K562 (cell line): ENCODE data around the gene CLCN5. TPM values are rescaled to one million over a fixed set of nuclear protein-coding genes. Genes with fewer than 3 reads are reported as not detected.

Source experiments
- ATAC-seq: fragments of 200-7000 bp; cut with Tn5 transposase; 3 replicates; pipeline ENCODE4 v1.9.1; 2020; ENCODE audit warnings: moderate library complexity
- BruUV-seq: library from RNA; stranded (reverse); fragments of 400-500 nt; replicated peaks from 2 replicates; lab custom pipeline; 2021; lab: Mats Ljungman, UMichigan
- CTCF ChIA-PET: fragments of 300-600 bp; formaldehyde crosslinking; extraction: SDS; loops from one replicate; lab custom pipeline; 2021; ENCODE audit warnings: low intra/inter-chr PET ratio; lab: Yijun Ruan, JAX
- POLR2A ChIA-PET: fragments of 300-600, 350-650 bp; sonication (Branson Sonifier 250); formaldehyde crosslinking; extraction: SDS; loops from one replicate; lab custom pipeline; 2021; ENCODE audit warnings: antibody characterized with exemption, inconsistent platforms; lab: Yijun Ruan, JAX
- DNase-seq, 4 experiments: peaks; one replicate each; pipeline versions ENCODE4 v3.0.0 to v3.0.0-alpha.2; 2011 to 2018; ENCODE audit warnings: low spot score in 3 of 4, mixed read lengths in 3 of 4; ENCODE audit errors: extremely low read depth in 1 of 4
- FAIRE-seq: peaks from 2 replicates; lab custom pipeline; 2011; peaks lifted over from hg19 to GRCh38; lab: Jason Lieb, UNC
- H2AFZ ChIP-seq: 2 replicates; pipeline ENCODE4 v1.6.0; 2011; ENCODE audit warnings: low read depth, low read length, control low read depth, inconsistent platforms
- H3K27ac ChIP-seq: fragments of 200-600 bp; 3 replicates; pipeline ENCODE4 v1.8.0; 2011; ENCODE audit warnings: low read depth, mild to moderate bottlenecking, control low read depth, inconsistent platforms, low read length, moderate library complexity, mixed read lengths; ENCODE audit errors: extremely low read depth
- H3K27me3 ChIP-seq, 2 experiments: fragments of 300-600 bp in 1 of 2; 2 replicates in 1 of 2; 3 replicates in 1 of 2; pipeline versions ENCODE4 v1.6.0 to v1.8.0; 2011; ENCODE audit warnings: inconsistent platforms in 2 of 2, low read length in 2 of 2, mild to moderate bottlenecking in 1 of 2, mixed read lengths in 1 of 2, moderate library complexity in 1 of 2; ENCODE audit not compliant: control insufficient read depth in 2 of 2, insufficient read depth in 2 of 2
- H3K36me3 ChIP-seq: fragments of 300-600 bp; 3 replicates; pipeline ENCODE4 v1.8.0; 2011; ENCODE audit warnings: mild to moderate bottlenecking, low read length, inconsistent platforms; ENCODE audit not compliant: control insufficient read depth, insufficient read depth
- H3K4me1 ChIP-seq, 2 experiments: fragments of 200-600 bp in 1 of 2; replicated peaks in 1 of 2; 2 replicates in 1 of 2; 3 replicates in 1 of 2; pipeline versions ENCODE4 v1.5.1 to v1.8.0; 2011; ENCODE audit warnings: inconsistent platforms in 2 of 2, low read length in 2 of 2, mild to moderate bottlenecking in 1 of 2, mixed read lengths in 1 of 2, moderate library complexity in 1 of 2; ENCODE audit not compliant: control insufficient read depth in 2 of 2, insufficient read depth in 2 of 2
- H3K4me2 ChIP-seq: 2 replicates; pipeline ENCODE4 v1.6.1; 2011; ENCODE audit warnings: low read length, control low read depth, inconsistent platforms, mixed read lengths; ENCODE audit not compliant: insufficient read depth
- H3K4me3 ChIP-seq: fragments of 200-600 bp; sonication (generic), shearing (Covaris generic); 2 replicates; pipeline ENCODE4 v1.5.1; 2016; ENCODE audit warnings: control low read depth, inconsistent platforms
- H3K79me2 ChIP-seq: fragments of 200-600 bp; 3 replicates; pipeline ENCODE4 v1.8.0; 2011; ENCODE audit warnings: low read length, inconsistent platforms; ENCODE audit not compliant: control insufficient read depth, insufficient read depth
- H3K9ac ChIP-seq, 2 experiments: 2 replicates each; pipeline versions ENCODE4 v1.6.0 to v1.6.1; 2011; ENCODE audit warnings: low read depth in 2 of 2, low read length in 2 of 2, control low read depth in 1 of 2, inconsistent platforms in 1 of 2, mild to moderate bottlenecking in 1 of 2, mixed read lengths in 1 of 2; ENCODE audit not compliant: insufficient read depth in 1 of 2
- H3K9me1 ChIP-seq: one replicate; pipeline ENCODE4 v1.6.0; 2011; ENCODE audit warnings: inconsistent platforms, mild to moderate bottlenecking, low read length, moderate library complexity; ENCODE audit not compliant: control insufficient read depth, insufficient read depth
- H3K9me3 ChIP-seq: replicated peaks from 2 replicates; pipeline ENCODE4 v1.5.1; 2011; ENCODE audit warnings: low read depth, low read length, inconsistent platforms; ENCODE audit not compliant: control insufficient read depth, insufficient read depth
- H4K20me1 ChIP-seq: replicated peaks from 2 replicates; pipeline ENCODE4 v1.6.1; 2011; ENCODE audit warnings: low read length, inconsistent platforms, mixed read lengths; ENCODE audit not compliant: control insufficient read depth, insufficient read depth
- ARID3A ChIP-seq: IDR thresholded peaks from 2 replicates; pipeline ENCODE4 v1.6.1; 2012; ENCODE audit warnings: low read depth, low read length, improper control_type of control experiment, borderline replicate concordance
- ATF3 ChIP-seq, 2 experiments: fragments of 450-650 bp in 1 of 2; sonication (generic) in 1 of 2; formaldehyde crosslinking in 1 of 2; IDR thresholded peaks in 1 of 2; conservative IDR thresholded peaks in 1 of 2; 2 replicates each; pipeline versions ENCODE4 v1.6.1 to v1.8.1; 2016 to 2023; ENCODE audit warnings: mild to moderate bottlenecking in 2 of 2, moderate library complexity in 2 of 2, inconsistent platforms in 1 of 2, missing genetic modification reagents in 1 of 2
- CBX5 ChIP-seq: IDR thresholded peaks from 2 replicates; pipeline ENCODE4 v1.6.1; 2014; ENCODE audit warnings: low read depth, borderline replicate concordance
- DLX4 ChIP-seq: fragments of 250-450 bp; sonication (Bioruptor Pico); IDR thresholded peaks from 2 replicates; pipeline ENCODE4 v1.6.1; 2021; ENCODE audit warnings: mild to moderate bottlenecking
- DMBX1 ChIP-seq: fragments of 250-450 bp; sonication (Bioruptor Pico); IDR thresholded peaks from 2 replicates; pipeline ENCODE4 v1.8.0; 2022; ENCODE audit warnings: inconsistent platforms, mild to moderate bottlenecking, moderate library complexity, borderline replicate concordance
- ELF4 ChIP-seq: fragments of 450-650 bp; formaldehyde crosslinking; IDR thresholded peaks from 2 replicates; pipeline ENCODE4 v1.4.0; 2022; ENCODE audit warnings: missing genetic modification characterization
- ESRRB ChIP-seq: fragments of 250-450 bp; sonication (Bioruptor Pico); IDR thresholded peaks from 2 replicates; pipeline ENCODE4 v1.5.0; 2020; ENCODE audit warnings: mild to moderate bottlenecking, moderate library complexity, borderline replicate concordance
- FOSL1 ChIP-seq: fragments of 200-800 bp; sonication (Bioruptor generic); conservative IDR thresholded peaks from 2 replicates; pipeline ENCODE4 v1.6.1; 2016; ENCODE audit warnings: missing genetic modification characterization, missing compliant biosample characterization
- JUND ChIP-seq, 2 experiments: IDR thresholded peaks; 2 replicates in 1 of 2; 3 replicates in 1 of 2; pipeline ENCODE4 v1.6.1; 2011; ENCODE audit warnings: borderline replicate concordance in 2 of 2, low read depth in 2 of 2, low read length in 2 of 2, improper control_type of control experiment in 1 of 2, missing biosample characterization in 1 of 2, missing genetic modification characterization in 1 of 2, missing genetic modification reagents in 1 of 2
- RBFOX2 ChIP-seq: fragments of 200-400 bp; formaldehyde crosslinking; IDR thresholded peaks from 2 replicates; pipeline ENCODE4 v1.6.1; 2017; ENCODE audit warnings: low read depth, mild to moderate bottlenecking, low read length, moderate library complexity
- SP1 ChIP-seq: sonication (generic); formaldehyde crosslinking; IDR thresholded peaks from 2 replicates; pipeline ENCODE4 v1.8.1; 2022; ENCODE audit warnings: mild to moderate bottlenecking, missing genetic modification reagents
- STAT5A ChIP-seq: IDR thresholded peaks from 2 replicates; pipeline ENCODE4 v1.6.1; 2012; ENCODE audit warnings: low read length, inconsistent platforms, borderline replicate concordance
- VEZF1 ChIP-seq: fragments of 200-800 bp; sonication (Bioruptor generic); IDR thresholded peaks from 2 replicates; pipeline ENCODE4 v1.6.1; 2017; ENCODE audit warnings: missing genetic modification characterization, missing compliant biosample characterization
- ZNF583 ChIP-seq: fragments of 250-450 bp; sonication (Bioruptor Pico); IDR thresholded peaks from 2 replicates; pipeline ENCODE4 v1.4.0; 2020
- ZZZ3 ChIP-seq: fragments of 450-650 bp; IDR thresholded peaks from 2 replicates; pipeline ENCODE4 v1.6.1; 2016; ENCODE audit warnings: antibody characterized with exemption, mild to moderate bottlenecking, moderate library complexity
- WGBS: fragments of 100-300 bp; shearing (Covaris generic); methylation state at CpG from one replicate; pipeline ENCODE4 v1.1.6; 2016; ENCODE audit warnings: low coverage, mixed read lengths; ENCODE audit not compliant: insufficient coverage; ENCODE audit errors: missing lambda C conversion rate; 5-methylcytosine and 5-hydroxymethylcytosine counted together
- in situ Hi-C: fragments of 300-500 bp; cut with MboI; formaldehyde crosslinking; loops from 4 replicates; pipeline ENCODE4 v1.15.0; 2018; ENCODE audit warnings: inconsistent platforms, mixed read lengths
- intact Hi-C: fragments of 100-400 bp; cut with micrococcal nuclease; formaldehyde crosslinking; loops from 2 replicates; pipeline ENCODE4 v1.14.2; 2022
- polyA plus RNA-seq, 8 experiments: library from polyadenylated mRNA; depleted of rRNA in 4 of 8; stranded (reverse) in 5 of 8; unstranded in 3 of 8; fragments of >200 nt; fragmentation: Nextera tagmentation in 2 of 8; fragmentation: Illumina TruSeq in 1 of 8; extraction: Ambion mirVana in 2 of 8; extraction: Trizol in 1 of 8; gene quantifications; 2 replicates each; pipeline versions ENCODE4 v1.2.1 to v1.2.3, GENCODE V29; 2011 to 2014; ENCODE audit warnings: inconsistent platforms in 1 of 8, missing spikeins in 1 of 8
- total RNA-seq, 7 experiments: library from RNA; depleted of rRNA in 6 of 7; stranded (reverse); fragments of >200 nt in 6 of 7; fragmentation: Illumina TruSeq in 2 of 7; extraction: Trizol in 2 of 7; gene quantifications; 2 replicates each; pipeline versions ENCODE4 v1.2.1 to v1.2.3, GENCODE V29; 2011 to 2021; ENCODE audit warnings: low replicate concordance in 1 of 7

Gene CLCN5
- total and polyA plus RNA-seq, 9 of the 15 experiments (the other 6 are each of a cell fraction or from before 2014, with no cell fraction given), result 0.94 to 11.8 (median 7.1) TPM

GRCh38 chrX:50103866-50104566, 181.6 kb downstream of the CLCN5 start:
- H3K4me3 ChIP-seq, result no peak overlapping the region
- in situ Hi-C loops (loop anchor here (5.0 to 10.0 kb wide), 2 partner anchors 98 to 181 kb away; partner anchors contain the start of genes AKAP4 and CCNB3), intact Hi-C loops (no loop called here)
- H3K9ac ChIP-seq, result no peak overlapping the region
- ATAC-seq (no peak), DNase-seq (peak in 1 of 4 experiments; percentile 6), FAIRE-seq (no peak)
- H3K27ac ChIP-seq, result no peak overlapping the region
- 23% methylated on average over 5 of the region's 5 CpGs for WGBS
- no peaks in the 10 kb centered on the region for H3K4me1 ChIP-seq
- no peaks in the 10 kb centered on the region for H3K36me3 ChIP-seq
- no peaks in the 10 kb centered on the region for H3K9me3 ChIP-seq
- no peaks in the 10 kb centered on the region for H4K20me1 ChIP-seq
- POLR2A ChIA-PET, result no interaction called here
- TF ChIP-seq ESRRB (CRISPR knock-in tag) (no peak), ZZZ3 (no peak), ZNF583 (CRISPR knock-in tag) (no peak), JUND (IDR thresholded peaks at IDR 0.05; ENCODE audit: borderline replicate concordance, low read depth, low read length) (peak; percentile 60; the same call in 1 of the 2 replicates), JUND (tag; IDR thresholded peaks at IDR 0.05; ENCODE audit: borderline replicate concordance, low read depth, low read length) (no peak), CBX5 (no peak), RBFOX2 (no peak), SP1 (no peak), DLX4 (CRISPR knock-in tag) (no peak), ELF4 (CRISPR knock-in tag) (no peak), DMBX1 (no peak), VEZF1 (CRISPR knock-in tag) (peak; percentile 63), ATF3 (IDR thresholded peaks at IDR 0.05) (peak; percentile 64; the same call in 1 of the 2 replicates), ATF3 (CRISPR knock-in tag; conservative IDR thresholded peaks at IDR 0.05) (no peak), ARID3A (no peak), FOSL1 (tag) (peak; percentile 60), STAT5A (no peak)
- CTCF ChIA-PET, result interaction anchor here (1.5 kb wide), 1 partner anchor 100 kb away, joined by 4 read pairs; the partner anchor contains the start of gene CCNB3
- H2AFZ ChIP-seq, result no peak overlapping the region
- BruUV-seq, result no TSS peak
- H3K79me2 ChIP-seq, result no peaks in the 10 kb centered on the region
- H3K27me3 ChIP-seq, result no peaks in the 10 kb centered on the region
- no peak overlapping the region for H3K4me2 ChIP-seq
- no peaks in the 10 kb centered on the region for H3K9me1 ChIP-seq
